Measurements from ENCODE around the gene GEMIN7. TPM values are rescaled to one million over a fixed set of nuclear protein-coding genes. Genes with fewer than 3 reads are reported as not detected.

The GEMIN7 gene
- total and polyA plus RNA-seq, 2 of the 4 experiments (the other 2 are of a cell fraction): 27.2 to 53.0 TPM

DNA sequence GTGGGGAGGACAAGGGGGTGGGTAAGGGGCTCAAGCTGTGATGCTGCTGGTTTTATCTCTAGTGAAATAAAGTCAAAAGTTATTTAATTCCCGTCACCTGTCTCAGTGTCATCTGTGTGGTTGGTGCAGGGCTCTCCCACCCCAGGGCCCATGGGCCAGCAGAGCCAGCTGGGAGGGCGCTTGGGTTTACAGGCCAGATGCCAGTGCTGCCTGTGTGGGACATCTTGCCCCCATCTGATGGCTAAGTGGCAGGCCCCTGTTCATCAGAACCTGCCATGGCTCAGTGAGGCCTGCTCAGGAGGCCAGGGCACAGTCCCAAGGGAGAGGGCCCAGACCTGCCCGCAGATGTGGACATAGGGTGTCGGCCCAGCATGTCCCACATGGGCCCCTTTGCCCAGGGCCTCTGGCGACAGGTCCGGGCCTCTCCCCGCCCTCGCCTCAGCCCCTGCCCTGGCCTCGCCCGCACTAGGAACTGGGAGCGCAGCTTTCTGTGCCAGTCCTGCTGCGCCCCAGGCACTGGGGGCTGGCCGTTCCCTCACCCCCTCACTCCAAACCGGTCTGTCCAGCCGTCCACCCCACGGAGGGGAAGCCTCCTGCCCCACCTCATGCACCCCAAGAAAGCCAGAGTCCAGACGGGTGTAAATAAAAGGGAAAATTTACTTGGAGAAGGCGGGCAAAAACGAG is 8.1 kb upstream of the GEMIN7 start:
- Histone ChIP-seq H2BK15ac (ENCODE audit: low read depth, low read length) (no peak overlapping the region), H3K27ac (ENCODE audit: insufficient read depth, low read length) (no peak overlapping the region), H3K4me3 (ENCODE audit: insufficient read depth, low read depth, low read length) (no peak overlapping the region), H2BK20ac (ENCODE audit: low read depth, low read length) (no peak overlapping the region), H3K27me3 (ENCODE audit: control insufficient read depth, insufficient read depth, low read length) (no peaks in the 10 kb centered on the region), H3K36me3 (ENCODE audit: control insufficient read depth, insufficient read depth, low read length) (peaks cover 46% of the 10 kb centered on the region), H3K14ac (replicated peaks; ENCODE audit: low read depth, low read length) (no peak overlapping the region), H2BK5ac (ENCODE audit: low read depth, low read length, poor library complexity, severe bottlenecking) (no peak overlapping the region), H3K4me1 (ENCODE audit: control insufficient read depth, insufficient read depth, low read length) (no peaks in the 10 kb centered on the region), H4K5ac (ENCODE audit: low read depth, low read length) (no peak overlapping the region), H2BK120ac (ENCODE audit: low read depth, low read length) (no peak overlapping the region), H3K23ac (ENCODE audit: low read depth, low read length) (no peak overlapping the region), H3K9ac (ENCODE audit: low read depth, low read length) (no peak overlapping the region), H3K4ac (ENCODE audit: low read depth, low read length) (no peak overlapping the region), H3K9me1 (ENCODE audit: insufficient read depth, low read length) (no peaks in the 10 kb centered on the region), H3K4me2 (ENCODE audit: low read depth, low read length) (no peak overlapping the region), H2AFZ (replicated peaks; ENCODE audit: low read length, poor library complexity) (no peak overlapping the region), H3K9me3 (ENCODE audit: control insufficient read depth, insufficient read depth, low read length) (no peaks in the 10 kb centered on the region), H4K91ac (ENCODE audit: insufficient read depth, low read depth, low read length) (no peak overlapping the region), H4K20me1 (ENCODE audit: insufficient read depth, low read length) (no peaks in the 10 kb centered on the region), H3K79me1 (ENCODE audit: low read depth in 1 of 2, low read length in 2 of 2) (peaks cover 4 to 6% of the 10 kb centered on the region in 2 experiments; a peak in 2 of 4 replicates), H3K18ac (ENCODE audit: low read depth, low read length) (no peak overlapping the region), H3K56ac (ENCODE audit: extremely low read depth, insufficient read depth, low read length) (no peak overlapping the region), H2AK9ac (replicated peaks; ENCODE audit: low read depth, low read length, poor library complexity) (no peak overlapping the region), H4K8ac (ENCODE audit: low read depth in 2 of 2, low read length in 2 of 2) (no peak overlapping the region), H2AK5ac (ENCODE audit: low read depth, low read length) (no peak overlapping the region)
- intact Hi-C loops (cut with micrococcal nuclease) (no loop called here), in situ Hi-C loops (cut with MboI; ENCODE audit: low sequenced_read_pairs) (no loop called here), dilution Hi-C loops (cut with HindIII; ENCODE audit: low sequenced_read_pairs, unreplicated experiment) (no loop called here)
- no CpG with 5 or more reads among the region's 19 CpGs for WGBS, 2 experiments (ENCODE audit: extremely low coverage in 2 of 2, insufficient read length in 1 of 2)
- CTCF ChIA-PET: no interaction called here
- TF ChIP-seq BHLHE40 (IDR thresholded peaks at IDR 0.05; ENCODE audit: low read depth, low read length) (no peak), MXI1 (IDR thresholded peaks at IDR 0.05; ENCODE audit: borderline replicate concordance, low read depth, low read length) (no peak), CHD1 (IDR thresholded peaks at IDR 0.05; ENCODE audit: low read depth, low read length) (no peak), RFX5 (IDR thresholded peaks at IDR 0.05; ENCODE audit: low read depth, low read length) (no peak), RCOR1 (IDR thresholded peaks at IDR 0.05; ENCODE audit: insufficient replicate concordance, low read length) (no peak), SMC3 (IDR thresholded peaks at IDR 0.05; ENCODE audit: low read depth, low read length) (no peak), POLR2A (IDR thresholded peaks at IDR 0.05; ENCODE audit: low read depth, low read length) (no peak), RAD21 (IDR thresholded peaks at IDR 0.05; ENCODE audit: low read length) (no peak), FOS (IDR thresholded peaks at IDR 0.05; ENCODE audit: low read depth, low read length) (no peak), MAFK (IDR thresholded peaks at IDR 0.05; ENCODE audit: low read depth, low read length) (no peak)
- TF ChIP-seq, protein P1, sequence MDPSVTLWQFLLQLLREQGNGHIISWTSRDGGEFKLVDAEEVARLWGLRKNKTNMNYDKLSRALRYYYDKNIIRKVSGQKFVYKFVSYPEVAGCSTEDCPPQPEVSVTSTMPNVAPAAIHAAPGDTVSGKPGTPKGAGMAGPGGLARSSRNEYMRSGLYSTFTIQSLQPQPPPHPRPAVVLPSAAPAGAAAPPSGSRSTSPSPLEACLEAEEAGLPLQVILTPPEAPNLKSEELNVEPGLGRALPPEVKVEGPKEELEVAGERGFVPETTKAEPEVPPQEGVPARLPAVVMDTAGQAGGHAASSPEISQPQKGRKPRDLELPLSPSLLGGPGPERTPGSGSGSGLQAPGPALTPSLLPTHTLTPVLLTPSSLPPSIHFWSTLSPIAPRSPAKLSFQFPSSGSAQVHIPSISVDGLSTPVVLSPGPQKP (IDR thresholded peaks at IDR 0.05; ENCODE audit: borderline replicate concordance, low read depth, low read length): no peak
- TF ChIP-seq, protein P2, sequence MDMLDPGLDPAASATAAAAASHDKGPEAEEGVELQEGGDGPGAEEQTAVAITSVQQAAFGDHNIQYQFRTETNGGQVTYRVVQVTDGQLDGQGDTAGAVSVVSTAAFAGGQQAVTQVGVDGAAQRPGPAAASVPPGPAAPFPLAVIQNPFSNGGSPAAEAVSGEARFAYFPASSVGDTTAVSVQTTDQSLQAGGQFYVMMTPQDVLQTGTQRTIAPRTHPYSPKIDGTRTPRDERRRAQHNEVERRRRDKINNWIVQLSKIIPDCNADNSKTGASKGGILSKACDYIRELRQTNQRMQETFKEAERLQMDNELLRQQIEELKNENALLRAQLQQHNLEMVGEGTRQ (IDR thresholded peaks at IDR 0.05; ENCODE audit: low read depth, low read length): no peak
- TF ChIP-seq, protein P3, sequence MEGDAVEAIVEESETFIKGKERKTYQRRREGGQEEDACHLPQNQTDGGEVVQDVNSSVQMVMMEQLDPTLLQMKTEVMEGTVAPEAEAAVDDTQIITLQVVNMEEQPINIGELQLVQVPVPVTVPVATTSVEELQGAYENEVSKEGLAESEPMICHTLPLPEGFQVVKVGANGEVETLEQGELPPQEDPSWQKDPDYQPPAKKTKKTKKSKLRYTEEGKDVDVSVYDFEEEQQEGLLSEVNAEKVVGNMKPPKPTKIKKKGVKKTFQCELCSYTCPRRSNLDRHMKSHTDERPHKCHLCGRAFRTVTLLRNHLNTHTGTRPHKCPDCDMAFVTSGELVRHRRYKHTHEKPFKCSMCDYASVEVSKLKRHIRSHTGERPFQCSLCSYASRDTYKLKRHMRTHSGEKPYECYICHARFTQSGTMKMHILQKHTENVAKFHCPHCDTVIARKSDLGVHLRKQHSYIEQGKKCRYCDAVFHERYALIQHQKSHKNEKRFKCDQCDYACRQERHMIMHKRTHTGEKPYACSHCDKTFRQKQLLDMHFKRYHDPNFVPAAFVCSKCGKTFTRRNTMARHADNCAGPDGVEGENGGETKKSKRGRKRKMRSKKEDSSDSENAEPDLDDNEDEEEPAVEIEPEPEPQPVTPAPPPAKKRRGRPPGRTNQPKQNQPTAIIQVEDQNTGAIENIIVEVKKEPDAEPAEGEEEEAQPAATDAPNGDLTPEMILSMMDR (conservative IDR thresholded peaks at IDR 0.05; ENCODE audit: low read depth, low read length): no peak
- no TSS peak for BruUV-seq (replicated peaks)
- ATAC-seq (ENCODE audit: low read depth): no peak
- DNase-seq: no peak
- POLR2A ChIA-PET (ENCODE audit: unreplicated experiment): no interaction called here
